Stimulated activated naive B cell treated with anti-CD40 and anti-IgM and Interleukin-4, amounts not matched to agents 10 μg/mL and 1 μg/mL and 100 μg/mL, for 72 hours (primary cell): Measurements from ENCODE around the gene TELO2.

Source experiments
- ATAC-seq, 2 donors: fragments of 150-1000 bp; cut with Tn5 transposase; replicated peaks; 2 replicates each; pipeline ENCODE4 v1.10.0; 2021; ENCODE audit warnings: moderate library complexity in 1 of 2
- DNase-seq: peaks from one replicate; pipeline ENCODE4 v3.0.0; 2021
- H3K27ac Mint-ChIP-seq: one replicate; pipeline ENCODE4 v1.8.0; 2022; ENCODE audit warnings: mild to moderate bottlenecking, mixed read lengths
- H3K27me3 Mint-ChIP-seq, 2 donors: one replicate each; pipeline ENCODE4 v1.8.0; 2022; ENCODE audit warnings: mixed read lengths in 2 of 2
- H3K36me3 Mint-ChIP-seq, 2 donors: one replicate each; pipeline ENCODE4 v1.8.0; 2022; ENCODE audit warnings: mixed read lengths in 2 of 2, mild to moderate bottlenecking in 1 of 2
- H3K4me1 Mint-ChIP-seq, 2 donors: one replicate each; pipeline ENCODE4 v1.8.0; 2022; ENCODE audit warnings: mixed read lengths in 2 of 2, mild to moderate bottlenecking in 1 of 2
- H3K4me3 Mint-ChIP-seq, 2 donors: one replicate each; pipeline ENCODE4 v1.8.0; 2022; ENCODE audit warnings: mild to moderate bottlenecking in 2 of 2, mixed read lengths in 2 of 2, moderate library complexity in 1 of 2
- H3K9me3 Mint-ChIP-seq, 2 donors: one replicate each; pipeline ENCODE4 v1.8.0; 2022; ENCODE audit warnings: mixed read lengths in 2 of 2, mild to moderate bottlenecking in 1 of 2

Gene TELO2

DNA sequence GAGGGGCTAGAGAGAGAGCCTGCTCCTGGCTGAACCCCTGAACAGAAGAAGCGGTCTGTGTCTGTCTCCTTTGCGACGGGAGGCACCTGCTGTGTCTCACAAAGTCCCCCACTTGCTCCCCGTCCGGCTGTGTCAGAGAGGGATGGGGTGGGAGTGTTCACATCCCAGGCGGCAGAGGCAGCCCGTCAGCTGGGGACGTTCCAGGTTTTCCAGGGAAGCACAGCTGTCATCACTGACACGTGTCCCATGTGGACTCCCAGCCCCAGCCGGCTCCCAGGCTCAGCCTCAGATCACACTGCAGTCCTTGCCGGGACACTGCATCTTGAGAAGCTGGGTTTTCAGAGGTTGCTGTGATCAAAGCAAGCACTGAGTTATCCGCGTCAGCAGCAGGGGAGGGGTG lies 1.6 kb downstream of the TELO2 start:
- H3K27me3 Mint-ChIP-seq, result no peaks in the 10 kb centered on the region
- H3K9me3 Mint-ChIP-seq, result no peaks in the 10 kb centered on the region
- no peak for DNase-seq
- H3K4me1 Mint-ChIP-seq, result peaks cover 9 to 21% of the 10 kb centered on the region in 2 donors
- ATAC-seq, result no peak
- H3K4me3 Mint-ChIP-seq, result peak overlapping the region; percentile 95 to 99
- peak overlapping the region; percentile 100 for H3K27ac Mint-ChIP-seq
- H3K36me3 Mint-ChIP-seq, result peaks cover 19 to 25% of the 10 kb centered on the region in 2 donors

DNA sequence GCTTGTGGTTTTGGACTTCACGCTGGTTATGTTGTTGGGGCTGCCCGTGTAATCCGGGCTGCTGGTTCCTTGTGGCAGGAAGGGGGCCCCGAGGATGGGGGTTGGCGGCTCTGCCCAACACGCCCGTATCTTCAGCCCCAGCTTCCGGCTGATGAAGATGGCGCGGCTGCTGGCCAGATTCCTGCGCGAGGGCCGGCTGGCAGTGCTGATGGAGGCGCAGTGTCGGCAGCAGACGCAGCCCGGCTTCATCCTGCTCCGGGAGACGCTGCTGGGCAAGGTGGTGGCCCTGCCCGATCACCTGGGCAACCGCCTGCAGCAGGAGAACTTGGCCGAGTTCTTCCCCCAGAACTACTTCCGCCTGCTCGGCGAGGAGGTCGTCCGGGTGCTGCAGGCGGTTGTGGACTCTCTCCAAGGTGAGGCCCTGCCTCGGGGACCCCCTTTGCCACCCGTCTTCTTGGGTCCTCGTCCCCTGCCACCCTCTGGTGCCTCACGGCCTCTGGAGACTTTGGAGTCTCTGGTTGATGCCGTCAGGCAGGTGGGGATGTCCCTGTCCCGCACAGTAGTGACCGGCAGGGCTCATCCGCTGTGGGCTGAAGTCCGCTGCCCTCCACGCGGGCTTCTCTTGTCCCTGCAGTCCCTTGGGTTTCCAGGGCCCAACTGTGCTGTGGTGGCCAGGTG lies 2.2 kb downstream of the TELO2 start:
- ATAC-seq, result no peak
- no peaks in the 10 kb centered on the region for H3K9me3 Mint-ChIP-seq
- H3K4me3 Mint-ChIP-seq, result peak overlapping the region; percentile 21 to 39
- peaks cover 19 to 25% of the 10 kb centered on the region in 2 donors for H3K36me3 Mint-ChIP-seq
- no peak for DNase-seq
- H3K27me3 Mint-ChIP-seq, result no peaks in the 10 kb centered on the region
- H3K4me1 Mint-ChIP-seq, result peaks cover 9 to 21% of the 10 kb centered on the region in 2 donors
- no peak overlapping the region for H3K27ac Mint-ChIP-seq

DNA sequence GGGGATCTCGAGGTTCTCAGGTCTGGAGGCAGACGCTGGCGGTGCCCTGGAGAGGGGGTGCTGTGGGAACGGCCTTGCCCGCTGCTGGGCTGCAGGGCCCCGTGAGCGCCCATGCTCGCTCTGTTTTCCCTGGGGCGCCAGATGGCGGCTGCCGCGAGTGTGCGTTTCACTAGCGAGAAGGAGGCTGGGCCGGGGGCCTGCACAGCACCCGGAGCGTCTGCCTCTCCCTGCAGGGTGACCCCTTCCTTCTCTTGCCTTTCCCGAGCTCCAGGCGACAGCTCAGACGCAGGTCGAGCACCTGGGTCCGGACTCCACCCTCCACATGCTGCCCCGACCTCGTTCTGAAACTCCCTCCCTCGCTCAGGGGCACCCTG lies 2.7 kb downstream of the TELO2 start:
- Mint-ChIP-seq H3K36me3 (peaks cover 19 to 25% of the 10 kb centered on the region in 2 donors), H3K27ac (peak overlapping the region; percentile 31), H3K4me1 (peaks cover 9 to 21% of the 10 kb centered on the region in 2 donors), H3K27me3 (no peaks in the 10 kb centered on the region), H3K9me3 (no peaks in the 10 kb centered on the region), H3K4me3 (no peak overlapping the region)
- DNase-seq (no peak), ATAC-seq (no peak)

DNA sequence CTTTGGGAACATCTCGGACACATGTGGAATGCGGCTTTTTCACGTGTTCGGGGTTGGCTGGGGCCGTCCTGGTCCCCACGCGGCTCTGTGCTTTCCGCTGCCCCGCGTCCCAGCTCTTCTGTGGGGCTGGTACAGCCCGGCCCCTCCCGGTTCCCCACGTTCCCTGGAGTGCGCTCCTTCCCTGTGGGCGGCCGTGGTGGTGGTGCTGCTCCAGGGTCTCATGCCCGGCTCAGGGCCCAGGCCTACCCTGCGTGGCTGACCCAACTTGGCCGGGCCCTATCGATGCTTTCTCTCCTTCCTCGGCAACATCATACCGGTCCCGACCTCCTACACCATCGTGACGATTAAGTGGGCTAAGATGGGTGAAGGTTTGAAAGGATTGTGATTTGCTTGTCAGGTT lies 3.3 kb downstream of the TELO2 start:
- no peak for ATAC-seq
- H3K4me3 Mint-ChIP-seq, result no peak overlapping the region
- DNase-seq, result no peak
- H3K36me3 Mint-ChIP-seq, result peaks cover 19 to 26% of the 10 kb centered on the region in 2 donors
- H3K27ac Mint-ChIP-seq, result no peak overlapping the region
- H3K9me3 Mint-ChIP-seq, result no peaks in the 10 kb centered on the region
- peaks cover 9 to 21% of the 10 kb centered on the region in 2 donors for H3K4me1 Mint-ChIP-seq
- no peaks in the 10 kb centered on the region for H3K27me3 Mint-ChIP-seq

DNA sequence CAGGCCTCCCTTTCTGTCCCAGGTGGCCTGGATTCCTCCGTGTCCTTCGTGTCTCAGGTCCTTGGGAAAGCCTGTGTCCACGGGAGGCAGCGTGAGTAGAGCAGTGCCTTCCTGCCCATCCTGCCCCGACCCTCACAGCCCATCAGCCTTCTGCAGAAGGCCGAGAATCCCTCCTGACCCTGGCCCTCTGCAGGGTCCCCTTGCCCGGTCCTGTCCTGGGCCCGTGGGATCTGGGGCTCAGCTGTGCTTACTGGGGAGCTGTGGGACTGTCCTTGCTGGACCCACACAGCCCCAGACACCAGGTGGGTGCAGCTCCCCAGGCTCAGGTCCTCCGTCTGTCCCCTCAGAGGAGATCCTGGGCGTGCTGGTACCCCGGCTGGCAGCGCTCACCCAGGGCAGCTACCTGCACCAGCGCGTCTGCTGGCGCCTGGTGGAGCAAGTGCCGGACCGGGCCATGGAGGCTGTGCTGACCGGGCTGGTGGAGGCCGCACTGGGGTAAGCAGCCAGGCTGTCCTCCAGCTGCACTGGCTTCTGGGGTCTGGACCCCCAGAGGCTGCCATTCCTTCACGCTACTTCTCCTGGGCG lies 3.9 kb downstream of the TELO2 start:
- H3K4me1 Mint-ChIP-seq, result peaks cover 9 to 20% of the 10 kb centered on the region in 2 donors
- H3K9me3 Mint-ChIP-seq, result no peaks in the 10 kb centered on the region
- no peak overlapping the region for H3K4me3 Mint-ChIP-seq
- no peaks in the 10 kb centered on the region for H3K27me3 Mint-ChIP-seq
- DNase-seq (no peak), ATAC-seq (no peak)
- peak overlapping the region; percentile 31 for H3K27ac Mint-ChIP-seq
- peaks cover 23 to 31% of the 10 kb centered on the region in 2 donors for H3K36me3 Mint-ChIP-seq

DNA sequence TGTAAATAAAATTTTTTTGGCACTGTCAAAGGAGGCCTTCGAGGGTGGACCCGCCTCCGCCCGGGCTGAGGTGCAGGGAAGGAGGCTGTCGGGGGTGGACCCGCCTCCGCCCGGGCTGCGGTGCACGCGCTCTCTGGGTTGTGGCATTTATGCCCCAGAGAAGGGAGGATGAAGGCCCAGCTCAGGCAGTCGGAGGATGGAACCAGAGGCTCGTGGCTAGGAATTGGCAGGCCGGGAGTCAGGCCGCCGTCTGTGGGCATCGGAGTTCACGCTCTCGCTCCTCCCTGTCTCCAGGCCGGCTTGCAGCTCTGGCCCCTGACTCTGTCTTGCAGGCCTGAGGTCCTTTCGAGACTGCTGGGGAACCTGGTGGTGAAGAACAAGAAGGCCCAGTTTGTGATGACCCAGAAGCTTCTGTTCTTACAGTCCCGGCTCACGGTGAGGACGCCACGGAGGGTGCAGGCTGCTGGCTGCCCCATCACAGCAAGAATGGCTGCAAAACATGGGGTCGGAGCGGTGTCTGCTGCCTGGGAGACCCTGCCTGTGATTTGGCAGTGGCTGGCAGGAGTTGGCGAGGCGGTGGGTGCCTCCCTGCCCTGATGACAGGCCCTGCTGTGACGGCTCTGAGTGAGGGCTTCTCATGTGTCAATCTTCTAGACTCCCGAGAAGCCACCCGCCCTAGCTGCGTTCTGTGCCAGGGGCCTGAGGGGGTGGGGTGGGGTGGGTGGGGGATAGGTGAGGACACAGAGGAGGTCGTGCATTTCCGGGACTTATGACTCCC lies 5.9 kb downstream of the TELO2 start:
- Mint-ChIP-seq H3K9me3 (no peaks in the 10 kb centered on the region), H3K4me1 (peaks cover 4 to 7% of the 10 kb centered on the region in 2 donors), H3K4me3 (no peak overlapping the region), H3K27me3 (no peaks in the 10 kb centered on the region), H3K36me3 (peaks cover 32 to 37% of the 10 kb centered on the region in 2 donors), H3K27ac (no peak overlapping the region)
- ATAC-seq (no peak), DNase-seq (no peak)

DNA sequence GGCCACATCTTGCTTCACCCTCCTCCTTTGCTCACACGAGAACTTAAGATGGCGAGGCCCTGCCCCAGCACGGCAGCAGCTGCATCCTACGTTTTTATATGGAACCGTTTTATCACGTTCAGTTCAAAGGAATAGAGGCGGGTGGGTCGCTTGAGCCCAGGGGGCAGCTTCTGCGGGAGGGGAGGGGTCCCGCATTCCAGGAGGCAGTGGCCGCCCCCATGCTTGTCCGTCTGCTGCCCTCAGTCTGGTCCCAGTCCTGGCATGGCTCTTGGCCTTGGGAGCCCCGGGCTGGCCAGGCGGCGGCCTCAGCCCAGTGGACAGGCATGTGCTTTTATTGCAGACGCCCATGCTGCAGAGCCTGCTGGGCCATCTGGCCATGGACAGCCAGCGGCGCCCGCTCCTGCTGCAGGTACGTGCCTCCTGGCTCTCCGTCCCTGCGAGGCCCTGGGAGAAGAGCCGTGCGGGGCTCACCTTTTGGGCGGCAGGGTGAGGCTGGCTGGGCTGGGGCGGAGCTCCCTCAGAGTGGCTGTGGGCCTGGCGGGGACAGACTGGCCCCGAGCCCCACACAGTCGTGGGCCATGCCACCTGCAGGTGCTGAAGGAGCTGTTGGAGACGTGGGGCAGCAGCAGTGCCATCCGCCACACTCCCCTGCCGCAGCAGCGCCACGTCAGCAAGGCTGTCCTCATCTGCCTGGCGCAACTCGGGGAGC lies 6.8 kb downstream of the TELO2 start:
- DNase-seq (no peak), ATAC-seq (no peak)
- Mint-ChIP-seq H3K9me3 (no peaks in the 10 kb centered on the region), H3K36me3 (peaks cover 32 to 40% of the 10 kb centered on the region in 2 donors), H3K27me3 (no peaks in the 10 kb centered on the region), H3K27ac (no peak overlapping the region), H3K4me3 (no peak overlapping the region), H3K4me1 (peaks cover 0 to 4% of the 10 kb centered on the region in 2 donors)

DNA sequence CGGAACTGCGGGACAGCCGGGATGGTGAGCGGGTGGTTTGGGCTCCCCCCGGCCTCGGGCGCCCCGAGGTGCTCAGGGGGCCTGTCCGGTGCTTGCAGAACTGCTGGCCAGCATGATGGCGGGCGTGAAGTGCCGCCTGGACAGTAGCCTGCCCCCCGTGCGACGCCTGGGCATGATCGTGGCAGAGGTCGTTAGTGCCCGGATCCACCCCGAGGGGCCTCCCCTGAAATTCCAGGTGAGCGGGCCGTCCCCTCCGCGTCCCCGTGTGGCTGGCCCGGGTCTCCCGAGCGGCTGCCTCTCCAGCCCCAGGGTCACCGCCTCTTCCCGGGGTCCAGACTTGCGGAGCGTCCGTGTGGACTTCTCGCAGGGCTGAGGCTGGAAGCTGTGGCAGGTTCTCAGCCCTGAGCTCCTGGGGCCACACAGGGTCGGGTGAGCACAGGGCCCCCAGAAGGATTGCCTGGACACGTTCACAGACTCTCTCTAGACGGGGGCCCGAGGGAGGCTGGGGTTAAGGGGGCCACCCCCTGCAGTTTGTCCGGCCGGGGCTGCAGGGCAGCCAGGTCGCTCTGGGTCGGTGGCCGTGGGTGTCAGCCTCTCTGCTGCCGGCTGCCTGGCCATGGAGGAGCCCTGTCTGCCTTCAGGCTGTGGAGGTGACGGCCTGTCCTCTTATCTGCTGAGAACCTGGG lies 7.4 kb downstream of the TELO2 start:
- Mint-ChIP-seq H3K27me3 (no peaks in the 10 kb centered on the region), H3K36me3 (peaks cover 32 to 40% of the 10 kb centered on the region in 2 donors), H3K4me3 (no peak overlapping the region), H3K4me1 (peaks cover 0 to 4% of the 10 kb centered on the region in 2 donors), H3K9me3 (no peaks in the 10 kb centered on the region), H3K27ac (no peak overlapping the region)
- ATAC-seq, result no peak
- no peak for DNase-seq

DNA sequence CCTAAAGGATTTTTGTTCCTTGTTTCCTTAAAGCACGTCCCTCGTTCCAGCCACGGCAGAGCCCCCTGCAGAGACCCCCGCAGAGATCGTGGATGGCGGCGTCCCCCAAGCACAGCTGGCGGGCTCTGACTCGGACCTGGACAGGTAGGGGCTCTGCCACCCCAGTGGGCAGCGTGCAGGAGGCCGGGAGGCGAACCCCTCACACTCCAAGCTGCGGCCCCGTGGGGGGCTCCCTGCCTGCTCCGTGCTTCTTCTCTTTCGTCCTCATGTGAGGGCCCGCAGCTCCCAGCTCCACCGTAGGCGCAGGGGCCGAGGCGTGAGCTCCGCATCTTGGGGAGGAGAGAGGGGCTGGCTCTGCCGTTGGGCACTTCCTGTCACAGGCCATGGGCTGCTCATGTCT lies 8.5 kb downstream of the TELO2 start:
- ATAC-seq (no peak), DNase-seq (no peak)
- H3K4me3 Mint-ChIP-seq, result no peak overlapping the region
- H3K36me3 Mint-ChIP-seq, result peaks cover 35 to 45% of the 10 kb centered on the region in 2 donors
- no peaks in the 10 kb centered on the region for H3K9me3 Mint-ChIP-seq
- peaks cover 0 to 2% of the 10 kb centered on the region in 2 donors for H3K4me1 Mint-ChIP-seq
- no peaks in the 10 kb centered on the region for H3K27me3 Mint-ChIP-seq
- no peak overlapping the region for H3K27ac Mint-ChIP-seq

DNA sequence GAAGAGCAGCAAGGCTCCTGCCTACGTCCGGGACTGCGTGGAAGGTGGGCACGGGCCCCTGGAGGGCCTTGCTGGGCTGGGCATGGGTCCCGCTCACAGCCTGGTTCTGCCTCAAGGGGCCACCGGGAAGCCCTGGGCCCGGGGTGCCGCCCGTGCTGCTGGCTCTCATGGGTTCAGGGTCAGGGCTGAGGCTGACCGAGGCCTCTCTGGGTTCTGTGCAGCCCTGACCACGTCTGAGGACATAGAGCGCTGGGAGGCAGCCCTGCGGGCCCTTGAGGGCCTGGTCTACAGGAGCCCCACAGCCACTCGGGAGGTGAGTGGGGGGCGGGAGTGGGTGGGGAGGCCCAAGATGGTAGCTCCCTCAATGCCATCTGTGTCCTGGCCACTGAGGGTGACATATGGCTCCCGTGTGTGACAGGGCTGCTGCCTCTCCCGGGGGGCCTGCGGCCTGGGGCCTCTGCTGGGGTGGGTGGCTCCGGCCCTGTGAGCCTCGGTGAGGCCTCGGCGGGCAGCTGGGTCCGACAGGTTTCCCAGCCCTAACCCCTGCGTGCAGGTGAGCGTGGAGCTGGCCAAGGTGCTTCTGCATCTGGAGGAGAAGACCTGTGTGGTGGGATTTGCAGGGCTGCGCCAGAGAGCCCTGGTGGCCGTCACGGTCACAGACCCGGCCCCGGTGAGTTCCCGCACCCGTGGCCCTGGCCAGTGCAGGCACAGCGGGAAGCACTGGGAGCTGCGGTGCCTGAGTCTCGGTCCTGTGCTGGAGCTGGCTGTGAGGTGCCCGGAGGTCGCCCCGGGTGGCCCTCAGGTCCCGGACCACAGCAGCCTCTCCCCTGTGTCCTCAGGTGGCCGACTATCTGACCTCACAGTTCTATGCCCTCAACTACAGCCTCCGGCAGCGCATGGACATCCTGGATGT lies 9.2 kb downstream of the TELO2 start:
- DNase-seq (no peak), ATAC-seq (no peak)
- Mint-ChIP-seq H3K4me1 (no peaks in the 10 kb centered on the region), H3K27me3 (no peaks in the 10 kb centered on the region), H3K27ac (no peak overlapping the region), H3K36me3 (peaks cover 34 to 43% of the 10 kb centered on the region in 2 donors), H3K4me3 (no peak overlapping the region), H3K9me3 (no peaks in the 10 kb centered on the region)

DNA sequence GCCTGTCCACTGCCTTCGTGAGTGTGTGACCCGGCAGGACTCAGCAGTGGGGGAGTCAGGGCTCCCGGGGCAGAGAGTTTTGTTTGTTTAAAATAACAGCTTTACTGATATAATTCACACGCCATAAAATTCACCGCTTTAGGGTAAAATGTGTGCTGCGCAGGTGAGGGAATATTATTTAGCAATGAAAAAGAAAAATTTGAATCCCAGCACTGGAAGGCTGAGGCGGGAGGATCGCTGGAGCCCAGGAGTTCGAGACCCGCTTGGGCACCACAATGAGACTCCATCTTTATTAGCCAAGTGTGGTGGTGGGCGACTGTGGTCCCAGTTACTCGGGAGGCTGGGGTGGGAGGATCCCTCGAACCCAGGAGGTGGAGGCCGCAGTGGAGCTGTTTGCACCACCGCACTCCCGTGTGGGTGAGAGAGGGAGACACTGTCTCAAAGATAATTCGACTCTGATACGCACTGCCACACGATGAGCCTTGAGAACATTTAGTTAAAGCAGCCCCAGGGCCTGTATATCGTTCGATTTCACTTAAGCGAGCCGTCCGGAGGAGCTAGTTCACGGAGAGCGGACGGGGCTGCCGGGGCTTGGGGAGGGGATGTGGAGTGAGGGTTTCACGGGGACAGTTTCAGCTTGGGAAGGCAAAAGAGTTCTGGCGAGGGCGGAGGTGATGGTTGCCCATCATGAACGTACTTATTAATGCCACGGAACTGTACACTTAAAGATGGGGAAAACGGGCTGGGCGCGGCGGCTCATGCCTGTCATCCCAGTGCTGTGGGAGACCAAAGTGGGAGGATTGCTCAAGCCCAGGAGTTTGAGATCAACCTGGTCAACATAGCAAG lies 10.2 kb downstream of the TELO2 start:
- Mint-ChIP-seq H3K9me3 (no peaks in the 10 kb centered on the region), H3K27ac (no peak overlapping the region), H3K4me1 (no peaks in the 10 kb centered on the region), H3K27me3 (no peaks in the 10 kb centered on the region), H3K36me3 (peaks cover 31 to 39% of the 10 kb centered on the region in 2 donors), H3K4me3 (no peak overlapping the region)
- DNase-seq (no peak), ATAC-seq (no peak)

DNA sequence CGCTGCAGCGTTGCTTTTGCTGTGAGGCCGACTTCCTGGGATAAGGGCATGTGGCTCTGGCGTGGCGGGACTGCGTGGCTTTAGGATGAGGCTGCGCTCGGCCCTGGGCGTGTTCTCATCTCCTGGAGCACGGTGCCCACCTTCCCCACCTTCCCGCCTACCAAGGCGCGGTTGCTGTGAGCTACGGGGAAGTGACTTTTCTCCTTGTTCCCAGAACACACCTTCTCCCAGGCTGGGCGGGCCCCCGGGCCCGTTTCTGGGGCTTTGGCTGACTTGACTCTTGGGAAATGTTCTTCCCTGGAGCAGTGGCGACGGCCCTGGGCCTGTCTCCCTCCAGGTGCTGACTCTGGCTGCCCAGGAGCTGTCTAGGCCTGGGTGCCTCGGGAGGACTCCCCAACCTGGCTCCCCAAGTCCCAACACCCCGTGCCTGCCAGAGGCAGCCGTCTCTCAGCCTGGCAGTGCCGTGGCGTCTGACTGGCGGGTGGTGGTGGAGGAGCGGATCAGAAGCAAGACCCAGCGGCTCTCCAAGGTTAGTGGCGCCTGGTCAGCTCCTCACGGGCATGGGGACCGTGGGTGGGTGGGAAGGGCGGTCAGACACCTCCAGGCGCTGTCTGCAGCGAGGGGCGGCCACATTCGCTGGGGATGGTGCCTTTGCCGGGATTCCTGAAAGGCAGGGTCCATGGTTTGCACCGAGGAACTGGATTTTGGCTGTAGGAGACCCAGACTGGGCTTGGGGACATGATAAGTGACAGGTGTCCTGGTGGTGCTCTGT lies 12.1 kb downstream of the TELO2 start:
- Mint-ChIP-seq H3K4me3 (no peak overlapping the region), H3K9me3 (no peaks in the 10 kb centered on the region), H3K27me3 (no peaks in the 10 kb centered on the region), H3K4me1 (no peaks in the 10 kb centered on the region), H3K36me3 (peaks cover 31 to 40% of the 10 kb centered on the region in 2 donors), H3K27ac (no peak overlapping the region)
- DNase-seq (no peak), ATAC-seq (no peak)
